ENCODE data around the gene SIMC1. TPM values are rescaled to one million over a fixed set of nuclear protein-coding genes. Genes with fewer than 3 reads are reported as not detected.

Gene SIMC1
- total and polyA plus RNA-seq, 2 donors (not counting 3 experiments of a cell fraction or from before 2014, with no cell fraction given) = 9.0 to 16.2 TPM

GRCh38 chr5:176381979-176382378, 143.8 kb downstream of the SIMC1 start:
- POLR2A ChIA-PET = no interaction called here
- intact Hi-C loops (cut with micrococcal nuclease) = loop anchor here (10.0 kb wide), 1 partner anchor 1213 kb away; the partner anchor contains the start of gene TMED9
- no peak for FAIRE-seq

More at GRCh38 chr5:176381979-176382378, 143.8 kb downstream of the SIMC1 start:
- TF ChIP-seq POLR2AphosphoS5 (IDR thresholded peaks at IDR 0.05; ENCODE audit: insufficient read depth, low read depth, low read length) (no peak), MYC (IDR thresholded peaks at IDR 0.05; ENCODE audit: low read depth, low read length) (no peak), POLR2A (IDR thresholded peaks at IDR 0.05; ENCODE audit: low read depth, low read length) (no peak), FOS (IDR thresholded peaks at IDR 0.05; ENCODE audit: borderline replicate concordance, insufficient read depth, low read length) (no peak), CTCF (IDR thresholded peaks at IDR 0.05; ENCODE audit: extremely low read depth in 1 of 2, insufficient read depth in 1 of 2, low read depth in 1 of 2, low read length in 2 of 2) (no peak), MAX (IDR thresholded peaks at IDR 0.05; ENCODE audit: insufficient read depth, insufficient read length) (no peak), JUN (IDR thresholded peaks at IDR 0.05; ENCODE audit: borderline replicate concordance, insufficient read depth, insufficient read length, low read depth) (no peak)
- H3K36me3 ChIP-seq (ENCODE audit: control insufficient read depth in 2 of 2, extremely low read depth in 1 of 2, insufficient read depth in 2 of 2, low read length in 2 of 2) = peaks cover 12 to 23% of the 10 kb centered on the region in 2 experiments
- H3K27ac ChIP-seq (ENCODE audit: insufficient read depth, low read depth, low read length) = no peak overlapping the region
- H3K4me3 ChIP-seq (replicated peaks in 1 of 3; ENCODE audit: insufficient read depth in 1 of 3, low read depth in 1 of 3, low read length in 3 of 3) = no peak overlapping the region
- H3K4me1 ChIP-seq (ENCODE audit: control insufficient read depth, extremely low read depth, insufficient read depth, low read length) = peaks cover 4% of the 10 kb centered on the region
- CTCF ChIA-PET = no interaction called here
- no peak for DNase-seq (ENCODE audit: low read depth, low spot score)
- no peaks in the 10 kb centered on the region for H3K9me3 ChIP-seq (replicated peaks; ENCODE audit: control insufficient read depth, insufficient read depth, low read length)
- BruUV-seq (replicated peaks) = no TSS peak
- H3K9ac ChIP-seq (replicated peaks; ENCODE audit: extremely low read depth, insufficient read depth, low read length) = no peak overlapping the region
- no peaks in the 10 kb centered on the region for H4K20me1 ChIP-seq (replicated peaks; ENCODE audit: control insufficient read depth, extremely low read depth, insufficient read depth, low read length)
- no peak overlapping the region for H2AFZ ChIP-seq (ENCODE audit: low read depth, low read length)
- H3K27me3 ChIP-seq (ENCODE audit: control insufficient read depth in 2 of 2, insufficient read depth in 2 of 2, low read length in 2 of 2) = no peaks in the 10 kb centered on the region
- no peak overlapping the region for H3K4me2 ChIP-seq (ENCODE audit: insufficient read depth, low read length)
- no peaks in the 10 kb centered on the region for H3K9me1 ChIP-seq (replicated peaks; ENCODE audit: control insufficient read depth, extremely low read depth, insufficient read depth, low read length)
- peaks cover 21% of the 10 kb centered on the region for H3K79me2 ChIP-seq (ENCODE audit: control insufficient read depth, insufficient read depth, low read length)
- dilution Hi-C loops (cut with MboI; ENCODE audit: extremely low pct_ligation_motif_present, low sequenced_read_pairs) = no loop called here

All from endothelial cell of umbilical vein (primary cell).